MM.1S (cell line): ENCODE measurements around the gene HTRA3.

Experiments used
- DNase-seq: peaks from one replicate; pipeline ENCODE4 v3.0.0-alpha.2; 2015
- H2AFZ ChIP-seq: fragments of 300-600 bp; sonication (generic); 2 replicates; pipeline ENCODE4 v1.6.0; 2016; ENCODE audit warnings: antibody characterized with exemption, low read length
- H3F3A ChIP-seq: fragments of 300-600 bp; sonication (generic); 2 replicates; pipeline ENCODE4 v1.6.1; 2016; ENCODE audit warnings: mild to moderate bottlenecking, antibody characterized with exemption, low read length, moderate library complexity, mixed read lengths; ENCODE audit not compliant: insufficient read depth
- H3K27ac ChIP-seq: fragments of 300-600 bp; sonication (generic); 2 replicates; pipeline ENCODE4 v1.5.1; 2016; ENCODE audit warnings: mild to moderate bottlenecking, low read length
- H3K27me3 ChIP-seq: fragments of 300-600 bp; sonication (generic); replicated peaks from 2 replicates; pipeline ENCODE4 v1.6.0; 2016; ENCODE audit warnings: low read length; ENCODE audit not compliant: insufficient read depth
- H3K36me3 ChIP-seq: fragments of 300-600 bp; sonication (generic); replicated peaks from 2 replicates; pipeline ENCODE4 v1.6.1; 2016; ENCODE audit warnings: mild to moderate bottlenecking, low read length, mixed read lengths; ENCODE audit not compliant: insufficient read depth
- H3K4me1 ChIP-seq: fragments of 300-600 bp; sonication (generic); 2 replicates; pipeline ENCODE4 v1.6.1; 2016; ENCODE audit warnings: low read length, mixed read lengths
- H3K4me2 ChIP-seq: fragments of 300-600 bp; sonication (generic); 2 replicates; pipeline ENCODE4 v1.6.0; 2016; ENCODE audit warnings: low read depth, low read length
- H3K4me3 ChIP-seq: fragments of 300-600 bp; sonication (generic); 2 replicates; pipeline ENCODE4 v1.5.1; 2016; ENCODE audit warnings: low read length, mixed read lengths
- H3K79me2 ChIP-seq: fragments of 300-600 bp; sonication (generic); 2 replicates; pipeline ENCODE4 v1.6.1; 2016; ENCODE audit warnings: mixed run types, low read length, mixed read lengths
- H3K9ac ChIP-seq: fragments of 300-600 bp; sonication (generic); 2 replicates; pipeline ENCODE4 v1.6.1; 2016; ENCODE audit warnings: low read length, mixed read lengths
- H3K9me2 ChIP-seq: fragments of 300-600 bp; sonication (generic); replicated peaks from 2 replicates; pipeline ENCODE4 v1.6.1; 2016; ENCODE audit warnings: mild to moderate bottlenecking, low read length, mixed read lengths; ENCODE audit not compliant: insufficient read depth
- H3K9me3 ChIP-seq: fragments of 300-600 bp; sonication (generic); replicated peaks from 2 replicates; pipeline ENCODE4 v1.6.1; 2016; ENCODE audit warnings: mild to moderate bottlenecking, low read length, mixed read lengths; ENCODE audit not compliant: insufficient read depth
- H4K20me1 ChIP-seq: fragments of 300-600 bp; sonication (generic); 2 replicates; pipeline ENCODE4 v1.6.1; 2016; ENCODE audit warnings: mild to moderate bottlenecking, low read length, moderate library complexity, mixed read lengths; ENCODE audit not compliant: insufficient read depth
- EZH2 ChIP-seq: fragments of 300-600 bp; sonication (generic); optimal IDR thresholded peaks from 2 replicates; pipeline ENCODE3; 2017; ENCODE audit warnings: low read depth, mild to moderate bottlenecking, antibody characterized with exemption, low read length, mixed read lengths
- EZH2phosphoT487 ChIP-seq: fragments of 300-600 bp; sonication (generic); IDR thresholded peaks from 2 replicates; pipeline ENCODE4 v1.6.1; 2018; ENCODE audit warnings: antibody characterized with exemption, low read length
- TF ChIP-seq, protein P1 (sequence below): fragments of 300-600 bp; sonication (generic); IDR thresholded peaks from 2 replicates; pipeline ENCODE4 v1.5.1; 2016; ENCODE audit warnings: antibody characterized with exemption, low read length, mixed read lengths

HTRA3 gene

DNA sequence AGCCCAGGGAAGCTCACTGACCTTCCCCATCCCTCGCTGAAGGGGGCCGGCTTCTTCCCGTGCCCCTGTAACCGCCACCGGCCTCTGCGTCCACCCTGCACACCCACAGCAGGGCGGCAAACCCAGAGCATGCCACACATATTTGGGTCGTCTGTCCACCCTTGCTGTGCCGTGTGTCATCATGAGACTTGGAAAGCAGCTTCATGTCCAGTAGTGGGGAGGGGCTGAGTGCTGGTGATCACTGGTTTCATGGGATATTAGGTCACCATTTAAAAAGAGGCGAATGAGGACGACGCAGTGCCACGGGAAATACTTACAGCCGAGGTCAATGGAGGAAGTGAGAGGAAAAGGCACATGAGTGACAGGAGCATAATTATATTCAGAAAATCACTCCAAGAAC, 74.8 kb downstream of the HTRA3 start:
- Histone ChIP-seq H3K27me3 (peaks cover 91% of the 10 kb centered on the region), H3K27ac (no peak overlapping the region), H3K4me1 (no peaks in the 10 kb centered on the region)

GRCh38 chr4:8345053-8345945, 75.7 kb downstream of the HTRA3 start:
- TF ChIP-seq, protein P1, sequence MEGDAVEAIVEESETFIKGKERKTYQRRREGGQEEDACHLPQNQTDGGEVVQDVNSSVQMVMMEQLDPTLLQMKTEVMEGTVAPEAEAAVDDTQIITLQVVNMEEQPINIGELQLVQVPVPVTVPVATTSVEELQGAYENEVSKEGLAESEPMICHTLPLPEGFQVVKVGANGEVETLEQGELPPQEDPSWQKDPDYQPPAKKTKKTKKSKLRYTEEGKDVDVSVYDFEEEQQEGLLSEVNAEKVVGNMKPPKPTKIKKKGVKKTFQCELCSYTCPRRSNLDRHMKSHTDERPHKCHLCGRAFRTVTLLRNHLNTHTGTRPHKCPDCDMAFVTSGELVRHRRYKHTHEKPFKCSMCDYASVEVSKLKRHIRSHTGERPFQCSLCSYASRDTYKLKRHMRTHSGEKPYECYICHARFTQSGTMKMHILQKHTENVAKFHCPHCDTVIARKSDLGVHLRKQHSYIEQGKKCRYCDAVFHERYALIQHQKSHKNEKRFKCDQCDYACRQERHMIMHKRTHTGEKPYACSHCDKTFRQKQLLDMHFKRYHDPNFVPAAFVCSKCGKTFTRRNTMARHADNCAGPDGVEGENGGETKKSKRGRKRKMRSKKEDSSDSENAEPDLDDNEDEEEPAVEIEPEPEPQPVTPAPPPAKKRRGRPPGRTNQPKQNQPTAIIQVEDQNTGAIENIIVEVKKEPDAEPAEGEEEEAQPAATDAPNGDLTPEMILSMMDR = no peak
- TF ChIP-seq EZH2 (no peak), EZH2phosphoT487 (no peak)
- no peaks in the 10 kb centered on the region for H4K20me1 ChIP-seq
- no peaks in the 10 kb centered on the region for H3K9me2 ChIP-seq
- H3K9ac ChIP-seq = no peak overlapping the region
- no peak overlapping the region for H2AFZ ChIP-seq
- H3K4me2 ChIP-seq = no peak overlapping the region
- H3K36me3 ChIP-seq = no peaks in the 10 kb centered on the region
- H3K4me1 ChIP-seq = no peaks in the 10 kb centered on the region
- no peaks in the 10 kb centered on the region for H3F3A ChIP-seq
- no peak overlapping the region for H3K27ac ChIP-seq
- no peak overlapping the region for H3K4me3 ChIP-seq
- no peaks in the 10 kb centered on the region for H3K79me2 ChIP-seq
- no peak for DNase-seq
- peaks cover 92% of the 10 kb centered on the region for H3K27me3 ChIP-seq
- no peaks in the 10 kb centered on the region for H3K9me3 ChIP-seq

More for the DNA sequence above, 74.8 kb downstream of the HTRA3 start:
- no peaks in the 10 kb centered on the region for H3K79me2 ChIP-seq
- H3K9me3 ChIP-seq = no peaks in the 10 kb centered on the region
- no peak for DNase-seq
- H4K20me1 ChIP-seq = no peaks in the 10 kb centered on the region
- H2AFZ ChIP-seq = no peak overlapping the region
- no peak overlapping the region for H3K4me3 ChIP-seq
- no peaks in the 10 kb centered on the region for H3K36me3 ChIP-seq
- no peaks in the 10 kb centered on the region for H3F3A ChIP-seq
- TF ChIP-seq, protein P1 = no peak
- no peak for TF ChIP-seq EZH2phosphoT487
- no peak overlapping the region for H3K4me2 ChIP-seq
- H3K9ac ChIP-seq = no peak overlapping the region
- no peaks in the 10 kb centered on the region for H3K9me2 ChIP-seq

GRCh38 chr4:8345946-8346814, 76.6 kb downstream of the HTRA3 start:
- H3K9me3 ChIP-seq = no peaks in the 10 kb centered on the region

More at GRCh38 chr4:8345946-8346814, 76.6 kb downstream of the HTRA3 start:
- Histone ChIP-seq H3K79me2 (no peaks in the 10 kb centered on the region), H3K27ac (no peak overlapping the region), H3K9me2 (no peaks in the 10 kb centered on the region), H3K27me3 (peaks cover 93% of the 10 kb centered on the region), H3F3A (no peaks in the 10 kb centered on the region), H3K4me1 (no peaks in the 10 kb centered on the region), H3K9ac (no peak overlapping the region), H3K4me3 (no peak overlapping the region), H3K4me2 (no peak overlapping the region), H2AFZ (no peak overlapping the region), H3K36me3 (no peaks in the 10 kb centered on the region), H4K20me1 (no peaks in the 10 kb centered on the region)
- no peak for DNase-seq
- no peak for TF ChIP-seq EZH2phosphoT487
- TF ChIP-seq, protein P1 = no peak
- no peak for TF ChIP-seq EZH2
